GM12801 (cell line): ENCODE measurements around the gene MTRR.

ENCODE experiments used
- TF ChIP-seq, protein P1 (sequence below): IDR thresholded peaks from one replicate; pipeline ENCODE4 v1.5.1; 2011; ENCODE audit warnings: control low read depth; ENCODE audit not compliant: insufficient read length; ENCODE audit errors: extremely low read depth

MTRR gene

DNA sequence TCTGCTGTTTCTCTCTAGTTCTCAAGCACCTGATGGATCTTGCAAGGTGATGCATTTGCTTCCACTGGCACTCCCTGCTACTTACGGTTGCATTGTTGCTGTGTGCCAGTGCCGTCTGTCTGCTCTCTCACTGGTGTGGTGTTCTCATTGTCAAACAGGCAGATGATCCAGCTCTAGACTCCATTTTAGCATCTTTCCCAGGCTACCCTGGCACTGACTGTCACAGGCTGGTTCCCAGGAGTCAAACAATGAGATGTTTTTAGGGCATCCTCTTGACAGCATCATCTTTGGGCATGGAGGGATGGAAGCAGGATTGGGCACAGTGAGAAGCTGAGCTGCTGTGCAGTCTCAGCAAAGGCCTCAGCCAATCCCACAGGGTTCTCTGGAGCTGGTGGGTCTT, 12.9 kb downstream of the MTRR start:
- TF ChIP-seq, protein P1, sequence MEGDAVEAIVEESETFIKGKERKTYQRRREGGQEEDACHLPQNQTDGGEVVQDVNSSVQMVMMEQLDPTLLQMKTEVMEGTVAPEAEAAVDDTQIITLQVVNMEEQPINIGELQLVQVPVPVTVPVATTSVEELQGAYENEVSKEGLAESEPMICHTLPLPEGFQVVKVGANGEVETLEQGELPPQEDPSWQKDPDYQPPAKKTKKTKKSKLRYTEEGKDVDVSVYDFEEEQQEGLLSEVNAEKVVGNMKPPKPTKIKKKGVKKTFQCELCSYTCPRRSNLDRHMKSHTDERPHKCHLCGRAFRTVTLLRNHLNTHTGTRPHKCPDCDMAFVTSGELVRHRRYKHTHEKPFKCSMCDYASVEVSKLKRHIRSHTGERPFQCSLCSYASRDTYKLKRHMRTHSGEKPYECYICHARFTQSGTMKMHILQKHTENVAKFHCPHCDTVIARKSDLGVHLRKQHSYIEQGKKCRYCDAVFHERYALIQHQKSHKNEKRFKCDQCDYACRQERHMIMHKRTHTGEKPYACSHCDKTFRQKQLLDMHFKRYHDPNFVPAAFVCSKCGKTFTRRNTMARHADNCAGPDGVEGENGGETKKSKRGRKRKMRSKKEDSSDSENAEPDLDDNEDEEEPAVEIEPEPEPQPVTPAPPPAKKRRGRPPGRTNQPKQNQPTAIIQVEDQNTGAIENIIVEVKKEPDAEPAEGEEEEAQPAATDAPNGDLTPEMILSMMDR: no peak

DNA sequence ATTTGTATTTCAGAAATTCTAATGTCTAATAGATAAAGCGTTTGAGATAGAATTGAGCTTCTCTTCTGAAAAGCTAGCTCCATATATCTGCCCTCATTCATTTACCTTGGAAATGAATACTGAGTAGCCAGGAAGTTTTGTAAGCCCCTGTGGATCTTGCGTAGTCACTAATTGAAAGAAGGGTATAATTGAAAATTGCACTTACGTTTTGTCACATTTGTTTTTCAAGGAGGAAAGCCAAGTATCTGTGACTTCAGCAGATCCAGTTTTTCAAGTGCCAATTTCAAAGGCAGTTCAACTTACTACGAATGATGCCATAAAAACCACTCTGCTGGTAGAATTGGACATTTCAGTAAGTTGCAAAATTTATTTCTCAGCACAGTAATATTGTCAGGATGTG, 14.0 kb downstream of the MTRR start:
- TF ChIP-seq, protein P1: no peak

DNA sequence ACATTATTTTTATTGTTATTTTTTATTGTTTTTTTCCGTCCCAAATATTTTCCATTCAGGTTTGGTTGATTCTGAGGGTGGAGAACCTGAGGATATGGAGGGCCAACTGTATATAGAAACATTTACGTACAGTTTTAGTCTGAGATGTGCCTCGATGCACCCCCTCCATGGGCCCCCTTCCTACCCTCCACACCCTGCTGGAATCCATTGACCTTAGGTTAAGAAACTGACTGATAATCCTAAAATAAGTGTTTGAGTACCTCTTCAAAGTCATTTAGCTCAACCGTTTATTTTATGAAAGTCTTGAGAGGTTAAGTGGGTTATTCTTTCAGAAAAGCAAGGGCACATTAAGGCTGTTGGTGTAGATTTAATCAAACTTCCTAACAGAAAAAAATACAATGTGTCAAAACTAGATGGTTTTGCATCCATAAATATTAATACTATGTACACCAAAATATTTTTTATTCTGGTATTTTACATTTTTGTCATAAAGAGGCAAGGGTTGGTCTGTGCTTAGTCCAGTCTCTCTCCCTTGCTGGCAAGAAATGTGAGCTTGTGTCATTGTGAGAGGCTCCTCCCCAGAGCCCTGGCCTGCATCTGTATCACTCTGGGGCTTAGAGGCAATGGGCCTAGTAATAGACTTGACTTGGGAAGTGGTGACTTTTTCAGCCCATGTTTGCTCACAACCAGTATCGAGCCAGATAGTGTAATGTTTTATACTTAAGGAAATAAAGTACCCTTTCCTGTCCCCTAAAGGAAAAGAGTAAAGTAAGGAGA, 15.7 kb downstream of the MTRR start:
- TF ChIP-seq, protein P1: no peak

DNA sequence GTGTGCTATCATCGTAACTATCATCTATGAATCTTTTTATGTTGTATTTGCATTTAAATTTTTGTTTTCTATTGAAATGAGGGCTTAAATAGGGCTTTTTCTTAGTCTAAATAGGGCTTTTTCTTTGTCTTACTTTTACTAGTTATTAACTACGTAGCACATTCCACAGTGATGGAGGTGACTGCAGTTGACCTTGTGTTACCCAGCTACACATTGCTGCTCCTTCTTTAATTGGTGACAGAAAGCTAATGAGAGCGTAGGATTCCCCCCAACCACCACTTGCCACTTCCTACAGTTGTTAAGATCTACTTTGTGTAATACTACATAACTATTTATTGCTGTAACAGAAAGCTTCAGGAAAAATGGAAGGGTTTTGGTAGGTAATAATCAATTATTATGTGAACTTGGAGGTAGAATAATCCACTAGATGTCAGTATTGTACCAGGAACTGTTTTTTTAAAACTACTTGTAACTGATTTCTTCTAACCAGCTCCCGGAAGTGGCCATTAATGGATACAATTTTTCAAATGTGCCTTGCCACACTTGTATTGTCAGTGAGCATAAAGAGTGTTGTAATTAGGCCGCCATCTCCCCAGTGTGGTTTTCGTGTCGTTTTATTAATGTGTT, 18.0 kb downstream of the MTRR start:
- TF ChIP-seq, protein P1: no peak

DNA sequence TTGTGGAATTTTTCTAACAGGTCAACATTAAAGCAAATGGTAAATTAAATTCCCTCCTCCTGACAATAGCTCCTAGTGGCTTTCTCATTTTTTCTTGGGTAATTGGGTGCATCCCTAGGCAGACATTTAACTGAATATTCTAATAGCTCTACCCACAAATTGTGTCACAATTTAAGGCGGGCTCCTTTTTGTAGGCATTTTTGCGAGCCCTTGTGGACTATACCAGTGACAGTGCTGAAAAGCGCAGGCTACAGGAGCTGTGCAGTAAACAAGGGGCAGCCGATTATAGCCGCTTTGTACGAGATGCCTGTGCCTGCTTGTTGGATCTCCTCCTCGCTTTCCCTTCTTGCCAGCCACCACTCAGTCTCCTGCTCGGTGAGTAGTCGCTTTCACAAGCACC, 20.0 kb downstream of the MTRR start:
- TF ChIP-seq, protein P1: no peak

DNA sequence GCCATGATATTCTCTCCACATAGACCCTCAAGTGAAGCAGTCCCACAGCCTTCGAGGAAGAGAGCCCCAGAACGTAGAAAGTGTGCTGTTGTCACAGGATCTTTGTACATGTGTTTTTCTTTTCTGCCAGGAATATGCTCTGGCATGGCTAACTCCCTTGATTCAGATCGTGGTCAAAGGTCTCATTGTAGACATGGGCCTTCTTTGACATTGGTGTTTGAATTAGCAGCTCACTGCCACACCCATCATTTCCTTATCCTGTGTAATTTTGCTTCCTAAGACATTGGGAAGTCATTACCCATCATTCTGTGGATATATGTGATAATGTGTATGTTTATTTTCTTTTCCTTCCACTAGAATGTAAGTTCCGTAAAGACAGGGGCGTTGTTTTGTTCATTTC, 25.5 kb downstream of the MTRR start:
- TF ChIP-seq, protein P1: no peak

DNA sequence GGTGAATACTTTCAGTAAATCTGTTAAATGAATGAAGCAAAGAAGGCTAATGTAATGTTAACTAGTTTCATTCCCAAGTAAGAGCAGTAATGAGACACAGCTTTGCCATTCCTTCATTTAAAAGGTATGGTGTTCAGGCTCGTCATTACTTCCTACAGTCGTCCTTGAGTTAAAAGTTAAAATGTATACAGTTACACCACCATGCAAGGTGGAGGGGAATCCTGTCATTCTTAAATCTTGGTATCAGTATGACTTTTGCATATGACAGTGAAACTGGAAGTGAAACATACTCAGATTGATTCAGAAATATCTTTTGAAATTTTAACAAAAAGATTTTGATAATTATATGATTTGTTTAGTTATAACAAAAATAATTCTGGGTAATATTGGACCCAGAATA, 25.9 kb downstream of the MTRR start:
- TF ChIP-seq, protein P1: no peak
